Stimulated activated CD8-positive, alpha-beta memory T cell treated with anti-CD3 and anti-CD28 coated beads, Interleukin-15, amount 100 ng/mL, for 24 hours (primary cell): ENCODE data around the gene FAM76B.
A peak's percentile ranks its signal among the peaks of the same experiment; 100 is the strongest.

ENCODE experiments used
- DNase-seq: peaks from one replicate; pipeline ENCODE4 v3.0.0-alpha.2; 2020; ENCODE audit warnings: low read depth

FAM76B gene

GRCh38 chr11:95792200-95792599, 2.6 kb upstream of the FAM76B start:
- no peak for DNase-seq

GRCh38 chr11:95791709-95792033, 2.1 kb upstream of the FAM76B start:
- DNase-seq: no peak

- peak; percentile 16 for DNase-seq
Measured at GRCh38 chr11:95790933-95791708, 1.5 kb upstream of the FAM76B start.

DNA sequence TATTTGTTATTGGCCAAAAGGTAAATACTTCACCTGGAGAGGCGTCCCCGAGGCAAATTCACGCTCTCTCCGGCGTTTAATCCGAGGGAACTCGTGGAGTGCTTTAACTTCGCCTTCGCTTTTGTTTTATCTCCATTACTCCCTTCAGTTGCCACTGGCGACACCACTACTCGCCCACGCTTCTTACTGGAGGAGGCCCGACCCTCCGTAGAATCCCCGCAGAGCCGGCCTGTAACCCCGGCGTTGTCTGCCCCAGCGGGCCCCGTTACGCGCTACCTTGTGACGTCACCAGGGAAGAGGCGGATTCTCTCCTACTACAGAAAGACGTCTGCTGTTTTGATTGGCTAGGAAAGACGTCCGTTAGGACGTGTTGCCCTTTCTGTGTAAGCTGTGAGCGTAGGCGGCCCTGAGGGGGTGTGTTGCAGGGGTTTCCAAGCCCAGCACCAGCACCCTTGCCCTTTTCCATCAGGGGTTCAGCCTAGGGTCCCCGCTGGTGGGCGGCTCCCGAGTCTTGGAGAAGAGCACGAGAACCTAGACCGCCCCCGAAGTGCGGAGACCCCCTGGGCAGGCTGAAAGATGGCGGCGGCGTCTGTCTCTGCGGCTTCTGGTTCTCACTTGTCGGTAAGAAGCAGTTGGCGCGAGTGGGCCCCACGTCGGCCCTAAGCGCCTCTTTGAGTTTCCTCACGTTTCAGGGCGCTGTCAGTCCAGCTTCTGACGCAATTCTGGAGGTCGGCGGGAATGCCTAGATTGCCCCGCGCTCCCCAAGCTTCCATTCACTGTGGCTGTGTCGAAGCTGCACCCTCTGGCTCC, 746 bp upstream of the FAM76B start, which contains the start of gene CEP57:
TSS of gene CEP57 (plus strand) at position 376 of the 810 bp plus-strand sequence. CDS start at position 577, 201 bp downstream.
- peak; percentile 72 for DNase-seq

DNA sequence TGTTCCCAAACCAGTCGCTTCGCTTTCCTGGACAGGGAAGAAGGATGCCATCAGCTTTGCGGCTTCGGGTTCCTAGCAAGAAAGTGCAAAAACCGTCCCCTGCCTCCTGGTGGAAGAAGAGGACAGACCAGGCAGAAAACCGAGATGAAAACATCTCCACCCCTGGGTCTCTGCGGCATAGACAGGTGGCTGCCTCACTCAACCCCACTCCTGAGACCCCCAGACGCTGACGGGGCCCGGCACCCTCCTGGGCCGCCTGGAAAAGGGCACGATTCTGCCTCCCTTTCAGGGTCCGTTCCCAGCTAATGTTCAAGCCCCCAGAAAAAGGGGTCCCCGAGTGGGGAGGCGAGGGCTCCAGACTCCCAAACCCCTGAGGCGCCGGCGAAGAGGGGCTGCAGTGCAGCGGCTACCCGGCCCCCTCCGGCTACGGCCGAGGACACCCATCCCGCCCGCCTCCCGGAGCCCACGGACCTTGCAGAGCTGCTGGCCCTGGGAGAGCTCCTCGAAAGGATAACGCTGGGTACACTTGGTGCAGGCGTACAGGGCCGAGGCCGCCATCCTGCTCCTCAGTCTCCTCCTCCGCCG, 569 bp downstream of the FAM76B start:
- DNase-seq: no peak

DNA sequence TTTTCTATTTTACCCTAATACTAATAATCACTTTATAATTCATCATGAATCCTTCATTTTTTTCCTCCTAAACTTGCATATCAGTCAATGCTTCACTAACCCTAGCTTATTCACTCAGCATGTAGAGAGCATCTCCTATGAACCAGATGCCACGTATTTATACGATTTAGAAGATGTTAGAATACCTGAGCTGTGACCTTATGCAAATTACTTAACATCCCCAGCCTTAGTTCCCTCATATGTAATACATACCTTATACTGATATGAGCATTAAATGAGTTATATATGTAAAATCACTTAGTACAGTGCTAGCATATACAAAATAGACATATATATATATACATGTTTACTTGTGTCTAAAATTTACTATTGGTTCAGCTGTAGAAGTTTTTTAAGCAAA, 9.0 kb downstream of the FAM76B start:
- DNase-seq: no peak

DNA sequence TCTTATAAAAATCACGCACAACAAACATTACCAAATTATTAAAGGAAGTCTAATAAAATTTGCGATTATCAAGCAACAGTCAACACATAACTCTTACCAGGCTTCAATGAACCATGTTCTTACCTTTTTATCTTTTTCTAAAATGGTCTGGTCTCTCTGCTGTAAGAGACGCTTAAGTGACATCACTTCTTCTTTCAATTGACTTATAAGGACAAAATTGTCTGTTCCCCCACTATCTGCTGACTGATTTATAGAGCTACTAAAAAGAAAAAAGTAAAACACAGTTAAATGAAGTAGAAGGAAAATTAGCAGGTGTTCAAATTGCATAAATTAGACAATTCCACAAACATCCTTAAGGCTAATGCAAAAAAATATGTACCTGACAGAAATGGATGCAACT, 10.9 kb downstream of the FAM76B start:
- no peak for DNase-seq

DNA sequence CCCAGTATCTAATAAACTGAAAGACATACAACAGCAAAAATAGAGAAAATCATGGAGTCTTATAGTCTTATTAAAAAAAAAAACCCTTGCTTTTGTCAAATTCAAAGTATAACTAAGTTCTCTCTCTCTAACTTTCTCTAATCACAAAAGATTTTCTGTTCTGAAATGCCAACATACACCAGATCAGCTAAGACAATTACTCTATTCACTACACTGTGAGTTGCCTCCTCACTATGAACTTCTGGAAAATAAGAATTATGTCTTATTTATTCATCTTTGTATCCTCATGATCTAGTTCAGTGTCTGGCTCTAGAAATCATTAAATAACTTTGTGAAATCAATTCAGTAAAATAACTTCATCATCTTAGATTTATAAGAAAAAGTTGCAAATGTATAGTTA, 12.7 kb downstream of the FAM76B start:
- no peak for DNase-seq

- no peak for DNase-seq
Measured at GRCh38 chr11:95768521-95768920, 21.1 kb downstream of the FAM76B start.

GRCh38 chr11:95767498-95767897, 22.1 kb downstream of the FAM76B start:
- no peak for DNase-seq

DNA sequence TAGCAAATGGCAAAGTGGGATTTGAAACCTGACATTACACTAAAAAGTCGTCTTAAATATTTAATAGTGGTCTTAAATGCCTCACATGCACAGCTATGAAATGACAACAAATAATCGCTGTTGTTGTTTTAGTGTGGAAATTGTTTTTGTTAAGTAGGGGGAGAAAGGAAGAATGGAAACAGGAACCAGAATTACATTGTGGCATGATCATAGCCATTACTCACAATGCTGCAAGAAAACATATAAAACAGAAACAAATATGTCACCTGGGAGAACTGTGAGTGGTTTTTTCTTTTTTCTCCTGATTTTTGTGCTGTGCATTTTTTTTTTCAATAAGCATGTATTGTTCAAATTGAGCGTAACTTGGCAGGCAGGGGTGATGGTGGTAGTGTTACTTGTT, 22.9 kb downstream of the FAM76B start:
- no peak for DNase-seq

- DNase-seq: no peak
Measured at GRCh38 chr11:95764267-95764898, 25.2 kb downstream of the FAM76B start.

GRCh38 chr11:95762534-95762933, 27.0 kb downstream of the FAM76B start:
- no peak for DNase-seq

DNA sequence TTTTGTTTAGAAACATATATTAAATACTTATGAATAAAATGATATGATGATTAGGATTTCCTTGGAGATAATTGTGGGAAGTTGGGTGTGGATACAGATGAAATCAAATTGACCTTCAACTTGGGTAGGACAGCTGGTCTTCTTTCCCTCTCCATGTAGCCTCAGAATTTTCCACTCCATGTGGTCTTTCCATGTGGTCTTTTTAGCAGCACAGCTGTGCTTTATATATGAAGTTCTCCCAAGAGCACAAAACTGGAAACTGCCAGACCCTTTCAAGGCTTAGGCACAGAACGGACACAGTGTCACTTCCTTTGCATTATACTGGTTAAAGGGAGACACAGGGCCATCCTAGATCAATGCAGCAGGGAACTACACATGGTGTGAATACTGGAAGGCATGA, 28.6 kb downstream of the FAM76B start:
- no peak for DNase-seq

DNA sequence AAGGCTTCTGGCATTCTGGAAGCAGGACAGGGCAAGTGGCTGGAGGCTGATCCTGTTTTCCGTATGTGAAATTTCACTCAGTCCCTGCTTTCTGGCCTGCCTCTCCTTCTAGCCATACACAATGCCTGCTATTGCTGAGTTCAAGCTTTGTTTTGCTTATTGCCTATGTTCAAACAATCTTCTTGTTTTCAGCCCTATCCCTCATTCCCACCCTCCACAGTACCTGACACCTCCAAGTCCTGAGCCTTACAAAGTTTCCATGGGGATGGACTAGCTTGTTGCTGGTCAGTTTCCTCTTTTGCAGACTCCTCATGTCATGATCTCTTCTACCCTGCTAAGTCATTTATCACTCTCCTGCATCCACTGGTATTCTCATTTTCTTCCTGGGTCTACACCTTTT, 38.1 kb downstream of the FAM76B start:
- DNase-seq: no peak

GRCh38 chr11:95750101-95750500, 39.5 kb downstream of the FAM76B start:
- no peak for DNase-seq

GRCh38 chr11:95739108-95739938, 50.3 kb downstream of the FAM76B start:
- no peak for DNase-seq

- DNase-seq: no peak
Measured at GRCh38 chr11:95736809-95737208, 52.8 kb downstream of the FAM76B start.

DNA sequence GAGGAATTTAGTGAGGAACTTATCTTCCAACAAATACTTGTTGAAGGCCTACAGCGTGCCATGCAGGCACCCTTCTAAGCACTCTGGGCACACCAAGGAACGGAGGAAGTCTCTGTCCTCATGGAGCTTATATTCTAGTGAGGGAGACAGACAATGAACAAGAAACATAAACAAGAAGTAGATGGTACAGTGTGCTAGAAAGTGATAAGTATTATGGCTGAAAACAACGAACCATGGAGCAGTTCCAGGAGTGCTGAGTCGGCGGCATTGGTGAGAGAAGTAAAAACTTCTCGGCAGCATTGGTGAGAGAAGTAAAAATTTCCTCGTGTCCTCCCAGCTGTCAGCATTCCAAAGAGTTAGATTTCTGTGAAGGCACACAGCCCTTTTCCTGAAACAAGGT, 53.2 kb downstream of the FAM76B start:
- no peak for DNase-seq

GRCh38 chr11:95734009-95734572, 55.5 kb downstream of the FAM76B start:
- DNase-seq: no peak

DNA sequence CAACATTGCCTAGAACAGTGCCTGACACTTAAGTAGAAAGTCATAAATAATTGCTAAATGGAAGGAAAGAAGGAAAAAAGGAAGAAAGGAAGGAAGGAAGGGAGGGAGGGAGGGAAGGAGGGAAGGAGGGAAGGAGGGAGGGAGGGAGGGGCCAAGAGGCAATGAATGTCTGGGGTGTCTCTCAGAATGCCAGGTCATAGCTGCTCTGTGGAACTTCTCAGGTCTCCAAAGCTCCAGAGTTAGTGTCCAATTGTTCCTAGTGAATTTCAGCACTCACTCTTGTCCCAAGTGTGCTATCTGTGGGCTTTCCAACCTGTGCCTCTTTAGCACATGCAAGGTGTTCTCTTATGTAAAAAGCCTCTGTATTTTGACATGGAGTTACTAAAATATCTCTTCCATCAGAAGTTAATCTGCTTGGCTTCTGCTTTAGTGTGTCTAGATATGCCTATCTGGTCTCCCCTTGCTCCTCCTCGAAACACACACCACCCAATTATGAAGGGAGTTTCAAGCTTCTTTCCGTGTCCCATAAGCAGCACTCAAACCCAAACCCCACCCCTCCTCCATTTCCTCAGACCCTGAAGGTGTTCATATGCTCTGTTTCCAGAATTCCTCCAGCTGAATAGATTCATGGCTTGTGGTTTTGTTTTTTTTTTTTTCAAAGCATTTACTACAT, 56.5 kb downstream of the FAM76B start:
- DNase-seq: no peak
